ENCODE data around the gene DEGS2.

DNA sequence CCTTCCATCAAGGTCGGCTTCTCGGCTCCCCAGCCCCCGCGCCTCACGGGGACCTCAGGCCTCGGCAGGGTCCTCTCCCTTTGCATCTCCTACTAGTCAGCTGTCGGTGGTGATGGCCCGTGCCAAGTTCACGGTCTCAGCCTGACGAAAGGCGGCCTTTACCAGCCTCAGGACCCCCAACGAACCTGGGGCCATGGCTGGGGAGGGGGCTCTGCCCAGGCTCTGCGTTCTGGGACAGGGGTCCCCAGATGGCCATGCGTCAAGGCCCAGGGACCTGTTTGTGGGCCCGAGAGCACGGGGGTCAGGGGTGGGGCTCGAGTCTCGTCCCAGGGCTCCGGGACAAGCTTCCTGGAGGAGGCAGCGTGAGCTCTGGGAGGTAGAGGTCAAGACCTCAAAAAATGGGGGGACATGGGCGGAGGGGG lies 32.8 kb upstream of the DEGS2 start:
- TF ChIP-seq, protein P1, sequence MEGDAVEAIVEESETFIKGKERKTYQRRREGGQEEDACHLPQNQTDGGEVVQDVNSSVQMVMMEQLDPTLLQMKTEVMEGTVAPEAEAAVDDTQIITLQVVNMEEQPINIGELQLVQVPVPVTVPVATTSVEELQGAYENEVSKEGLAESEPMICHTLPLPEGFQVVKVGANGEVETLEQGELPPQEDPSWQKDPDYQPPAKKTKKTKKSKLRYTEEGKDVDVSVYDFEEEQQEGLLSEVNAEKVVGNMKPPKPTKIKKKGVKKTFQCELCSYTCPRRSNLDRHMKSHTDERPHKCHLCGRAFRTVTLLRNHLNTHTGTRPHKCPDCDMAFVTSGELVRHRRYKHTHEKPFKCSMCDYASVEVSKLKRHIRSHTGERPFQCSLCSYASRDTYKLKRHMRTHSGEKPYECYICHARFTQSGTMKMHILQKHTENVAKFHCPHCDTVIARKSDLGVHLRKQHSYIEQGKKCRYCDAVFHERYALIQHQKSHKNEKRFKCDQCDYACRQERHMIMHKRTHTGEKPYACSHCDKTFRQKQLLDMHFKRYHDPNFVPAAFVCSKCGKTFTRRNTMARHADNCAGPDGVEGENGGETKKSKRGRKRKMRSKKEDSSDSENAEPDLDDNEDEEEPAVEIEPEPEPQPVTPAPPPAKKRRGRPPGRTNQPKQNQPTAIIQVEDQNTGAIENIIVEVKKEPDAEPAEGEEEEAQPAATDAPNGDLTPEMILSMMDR (IDR thresholded peaks at IDR 0.05) = no peak
- no peak for TF ChIP-seq POLR2A (IDR thresholded peaks at IDR 0.05)
